Measurements from ENCODE around the gene PRKCE. TPM values are rescaled to one million over a fixed set of nuclear protein-coding genes. Genes with fewer than 3 reads are reported as not detected.

PRKCE gene
- polyA plus RNA-seq, 1 of the 3 experiments (the other 2 are of a cell fraction) = 16.3 TPM

GRCh38 chr2:45786030-45786835, 134.8 kb downstream of the PRKCE start (continued):
- TF ChIP-seq FOXJ3 (CRISPR knock-in tag; IDR thresholded peaks at IDR 0.05) (peak; percentile 44; the same call in 1 of the 2 replicates), IRF3 (IDR thresholded peaks at IDR 0.05; ENCODE audit: low read depth, low read length) (no peak), GABPA (IDR thresholded peaks at IDR 0.05; ENCODE audit: low read depth) (no peak), GATA2 (CRISPR knock-in tag; IDR thresholded peaks at IDR 0.05) (peak; percentile 98), REST (IDR thresholded peaks at IDR 0.05; ENCODE audit: low read depth, low read length) (no peak), RFX5 (IDR thresholded peaks at IDR 0.05; ENCODE audit: low read length) (no peak), CHD2 (IDR thresholded peaks at IDR 0.05; ENCODE audit: low read length, partially characterized antibody) (peak; percentile 44), NFIC (IDR thresholded peaks at IDR 0.05; ENCODE audit: borderline replicate concordance) (no peak), SMC3 (IDR thresholded peaks at IDR 0.05; ENCODE audit: low read depth, low read length) (peak; percentile 12; the same call in 1 of the 2 replicates), PBX3 (IDR thresholded peaks at IDR 0.05) (no peak), MEF2A (IDR thresholded peaks at IDR 0.05; ENCODE audit: borderline replicate concordance, low read depth) (no peak), SIN3A (IDR thresholded peaks at IDR 0.05; ENCODE audit: borderline replicate concordance, low read depth, low read length) (no peak), ELF1 (IDR thresholded peaks at IDR 0.05) (no peak), ZBTB33 (IDR thresholded peaks at IDR 0.05; ENCODE audit: borderline replicate concordance, low read depth) (no peak), USF1 (IDR thresholded peaks at IDR 0.05; ENCODE audit: borderline replicate concordance, low read depth) (no peak), POLR2AphosphoS5 (IDR thresholded peaks at IDR 0.05; ENCODE audit: low read depth, low read length) (no peak), FOSL2 (IDR thresholded peaks at IDR 0.05; ENCODE audit: borderline replicate concordance, low read depth) (no peak), RAD21 (IDR thresholded peaks at IDR 0.05; ENCODE audit: low read length) (peak; percentile 43; the same call in 1 of the 2 replicates), TCF12 (IDR thresholded peaks at IDR 0.05) (no peak), NRF1 (IDR thresholded peaks at IDR 0.05; ENCODE audit: low read depth, low read length) (no peak), YY1 (IDR thresholded peaks at IDR 0.05; ENCODE audit: low read depth) (no peak)

Data from SK-N-SH (cell line).